K562 (cell line): Measurements from ENCODE around the gene TNFAIP3. TPM values are rescaled to one million over a fixed set of nuclear protein-coding genes. Genes with fewer than 3 reads are reported as not detected.
A peak's percentile ranks its signal among the peaks of the same experiment; 100 is the strongest.

Experiments used
- ARID2 ChIP-seq: fragments of 450-650 bp; IDR thresholded peaks from 2 replicates; pipeline ENCODE4 v1.6.1; 2017; ENCODE audit warnings: antibody characterized with exemption, mild to moderate bottlenecking
- CBX5 ChIP-seq: IDR thresholded peaks from 2 replicates; pipeline ENCODE4 v1.6.1; 2014; ENCODE audit warnings: low read depth, borderline replicate concordance
- HIVEP1 ChIP-seq: fragments of 250-450 bp; sonication (Bioruptor Pico); IDR thresholded peaks from 2 replicates; pipeline ENCODE4 v1.4.0; 2020; ENCODE audit warnings: mild to moderate bottlenecking
- MCM2 ChIP-seq: fragments of 450-650 bp; IDR thresholded peaks from 2 replicates; pipeline ENCODE4 v1.6.1; 2017; ENCODE audit warnings: low read depth, mild to moderate bottlenecking
- MLX ChIP-seq, 2 experiments: fragments of 450-650 bp in 1 of 2; sonication (generic) in 1 of 2; formaldehyde crosslinking; conservative IDR thresholded peaks; 2 replicates each; pipeline versions ENCODE4 v1.4.0 to v1.8.1; 2020 to 2022; ENCODE audit warnings: mild to moderate bottlenecking in 1 of 2, missing genetic modification reagents in 1 of 2
- PREB ChIP-seq: sonication (generic); formaldehyde crosslinking; IDR thresholded peaks from 2 replicates; pipeline ENCODE4 v1.8.1; 2023; ENCODE audit warnings: mild to moderate bottlenecking, missing genetic modification reagents
- SMARCA4 ChIP-seq: fragments of 450-650 bp; IDR thresholded peaks from 2 replicates; pipeline ENCODE4 v1.6.1; 2016
- SMC3 ChIP-seq: conservative IDR thresholded peaks from 2 replicates; pipeline ENCODE4 v1.6.1; 2011; ENCODE audit warnings: low read depth, low read length, improper control_type of control experiment; ENCODE audit not compliant: insufficient read depth
- SNIP1 ChIP-seq: fragments of 450-650 bp; IDR thresholded peaks from 2 replicates; pipeline ENCODE4 v1.7.1; 2017; ENCODE audit warnings: low read depth, mild to moderate bottlenecking
- STAT5B ChIP-seq: fragments of 250-450 bp; sonication (Bioruptor Pico); IDR thresholded peaks from 2 replicates; pipeline ENCODE4 v1.8.0; 2021; ENCODE audit warnings: mild to moderate bottlenecking, inconsistent platforms
- ZBTB17 ChIP-seq: fragments of 450-650 bp; formaldehyde crosslinking; IDR thresholded peaks from 2 replicates; pipeline ENCODE4 v1.4.0; 2020; ENCODE audit warnings: mild to moderate bottlenecking
- ZFP30 ChIP-seq: fragments of 250-450 bp; sonication (Bioruptor Pico); IDR thresholded peaks from 2 replicates; pipeline ENCODE4 v1.8.0; 2022; ENCODE audit warnings: moderate library complexity, mild to moderate bottlenecking, inconsistent platforms, borderline replicate concordance
- ZNF217 ChIP-seq: sonication (generic); formaldehyde crosslinking; IDR thresholded peaks from 2 replicates; pipeline ENCODE4 v1.8.0; 2022; ENCODE audit warnings: mild to moderate bottlenecking, missing genetic modification reagents
- ZNF274 ChIP-seq: IDR thresholded peaks from 2 replicates; pipeline ENCODE4 v1.6.1; 2011; ENCODE audit warnings: low read depth, mild to moderate bottlenecking, low read length, moderate library complexity, borderline replicate concordance
- ZNF318 ChIP-seq, 2 experiments: fragments of 450-650 bp; IDR thresholded peaks; 2 replicates each; pipeline ENCODE4 v1.6.1; 2016; ENCODE audit warnings: mild to moderate bottlenecking in 2 of 2, borderline replicate concordance in 1 of 2, low read depth in 1 of 2, moderate library complexity in 1 of 2
- ZNF561 ChIP-seq: fragments of 450-650 bp; formaldehyde crosslinking; conservative IDR thresholded peaks from 2 replicates; pipeline ENCODE4 v1.4.0; 2020; ENCODE audit warnings: mild to moderate bottlenecking, moderate library complexity
- ZNF696 ChIP-seq: fragments of 250-450 bp; sonication (Bioruptor Pico); conservative IDR thresholded peaks from 2 replicates; pipeline ENCODE4 v1.4.0; 2020; ENCODE audit warnings: mild to moderate bottlenecking, moderate library complexity
- ZSCAN32 ChIP-seq: fragments of 450-650 bp; formaldehyde crosslinking; IDR thresholded peaks from 2 replicates; pipeline ENCODE4 v1.4.0; 2020; ENCODE audit warnings: mild to moderate bottlenecking, moderate library complexity
- polyA plus RNA-seq, 8 experiments: library from polyadenylated mRNA; depleted of rRNA in 4 of 8; stranded (reverse) in 5 of 8; unstranded in 3 of 8; fragments of >200 nt; fragmentation: Nextera tagmentation in 2 of 8; fragmentation: Illumina TruSeq in 1 of 8; extraction: Ambion mirVana in 2 of 8; extraction: Trizol in 1 of 8; gene quantifications; 2 replicates each; pipeline versions ENCODE4 v1.2.1 to v1.2.3, GENCODE V29; 2011 to 2014; ENCODE audit warnings: inconsistent platforms in 1 of 8, missing spikeins in 1 of 8
- total RNA-seq, 7 experiments: library from RNA; depleted of rRNA in 6 of 7; stranded (reverse); fragments of >200 nt in 6 of 7; fragmentation: Illumina TruSeq in 2 of 7; extraction: Trizol in 2 of 7; gene quantifications; 2 replicates each; pipeline versions ENCODE4 v1.2.1 to v1.2.3, GENCODE V29; 2011 to 2021; ENCODE audit warnings: low replicate concordance in 1 of 7

The TNFAIP3 gene
- total and polyA plus RNA-seq, 9 of the 15 experiments (the other 6 are each of a cell fraction or from before 2014, with no cell fraction given) = 0.79 to 17.0 (median 6.4) TPM

- TF ChIP-seq MLX (CRISPR knock-in tag; conservative IDR thresholded peaks at IDR 0.05) = no peak
- peak in 1 of 2 experiments; percentile 51; a peak in 1 of 4 replicates for TF ChIP-seq ZNF318 (IDR thresholded peaks at IDR 0.05; ENCODE audit: borderline replicate concordance in 1 of 2, low read depth in 1 of 2)
- TF ChIP-seq ZFP30 (CRISPR knock-in tag) = no peak
- no peak for TF ChIP-seq ZNF696
- no peak for TF ChIP-seq STAT5B
- TF ChIP-seq ZSCAN32 = 0 out of 2 replicates have a peak, but pooled peaks have one; percentile 18
- TF ChIP-seq HIVEP1 (CRISPR knock-in tag) = peak; percentile 88
- TF ChIP-seq ZNF217 (CRISPR knock-in tag) = no peak
- no peak for TF ChIP-seq PREB (CRISPR knock-in tag)
- 0 out of 2 replicates have a peak, but pooled peaks have one; percentile 72 for TF ChIP-seq CBX5
- 0 out of 2 replicates have a peak, but pooled peaks have one; percentile 11 for TF ChIP-seq ARID2
- peak; percentile 52; the same call in 1 of the 2 replicates for TF ChIP-seq ZBTB17 (CRISPR knock-in tag)
- peak; percentile 45; the same call in 1 of the 2 replicates for TF ChIP-seq MCM2
- TF ChIP-seq ZNF274 = no peak
- peak; percentile 95 for TF ChIP-seq SMARCA4
- no peak for TF ChIP-seq SMC3
- TF ChIP-seq ZNF561 (CRISPR knock-in tag) = no peak
- TF ChIP-seq SNIP1 = no peak
These were observed 43.4 kb downstream of the TNFAIP3 start (continued) for GRCh38 chr6:137910424-137910834.
